HCEC 1CT (cell line): ENCODE measurements around the gene AADACL3.

Source experiments
- DNase-seq: peaks from one replicate; pipeline ENCODE4 v3.0.0-alpha.2; 2017

Gene AADACL3

DNA sequence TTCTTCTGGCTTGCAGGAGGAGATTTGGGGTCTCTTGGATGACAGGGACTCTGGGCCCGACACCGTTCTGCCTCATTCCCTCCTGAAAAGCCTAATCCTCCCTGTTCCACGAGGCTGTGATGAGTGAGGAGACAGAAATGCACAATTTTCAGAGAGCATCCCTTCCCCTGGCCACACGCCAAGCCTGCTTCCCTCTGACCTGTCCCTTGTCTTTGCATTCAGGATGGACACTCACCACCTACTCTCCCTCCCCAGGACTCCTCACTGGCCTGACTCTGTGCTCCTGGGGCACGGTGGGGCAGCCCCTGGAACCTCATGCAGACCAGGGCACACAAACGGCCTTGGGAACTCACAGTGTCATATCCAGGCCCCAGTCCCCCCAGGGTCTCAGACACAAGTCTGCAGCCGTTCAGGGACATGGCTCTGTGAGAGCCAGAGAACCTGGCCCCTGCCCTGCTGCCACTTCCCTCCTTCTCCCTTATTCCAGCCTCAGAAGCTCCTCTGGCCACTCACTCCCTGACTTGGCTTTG lies 54.1 kb downstream of the AADACL3 start:
- no peak for DNase-seq

DNA sequence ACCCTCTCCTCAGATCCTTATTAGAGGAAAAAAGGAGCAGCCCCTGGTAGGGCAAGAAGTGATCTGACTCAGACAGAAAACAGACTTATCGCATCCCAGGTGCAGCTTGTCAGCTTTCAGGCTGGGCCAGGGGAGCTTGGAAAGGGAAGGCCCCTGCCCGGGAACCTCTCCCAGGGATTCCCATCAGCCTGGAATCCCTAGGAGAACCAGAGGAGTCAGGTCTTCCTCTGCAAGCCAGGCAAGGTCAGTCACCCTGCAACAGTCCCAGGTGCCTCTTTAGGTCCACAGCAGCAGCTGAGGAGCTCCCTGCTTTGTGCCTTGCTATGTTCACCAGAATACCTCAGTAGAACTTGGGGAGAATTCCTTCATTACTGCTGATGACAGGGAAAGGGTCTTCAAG lies 54.7 kb downstream of the AADACL3 start:
- no peak for DNase-seq

DNA sequence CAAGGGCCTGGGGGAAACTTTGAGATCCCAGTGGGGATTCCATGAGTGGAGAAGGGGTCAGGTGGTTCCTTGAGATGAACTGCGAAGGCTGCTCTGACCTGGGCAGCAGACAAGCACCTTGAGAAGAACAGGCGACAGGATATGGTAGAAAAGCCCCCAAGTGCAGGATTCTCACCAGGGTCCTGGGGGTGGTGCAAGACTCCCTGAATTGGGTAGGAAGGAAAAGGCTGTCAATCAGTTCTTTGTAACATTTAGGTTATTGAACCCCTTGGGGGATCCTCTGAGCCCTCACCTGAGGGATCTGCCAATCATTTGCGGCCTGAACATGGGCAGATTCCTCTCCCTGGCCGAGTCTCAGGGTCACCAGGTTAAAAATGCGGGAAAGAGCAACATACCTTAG lies 55.3 kb downstream of the AADACL3 start:
- no peak for DNase-seq

DNA sequence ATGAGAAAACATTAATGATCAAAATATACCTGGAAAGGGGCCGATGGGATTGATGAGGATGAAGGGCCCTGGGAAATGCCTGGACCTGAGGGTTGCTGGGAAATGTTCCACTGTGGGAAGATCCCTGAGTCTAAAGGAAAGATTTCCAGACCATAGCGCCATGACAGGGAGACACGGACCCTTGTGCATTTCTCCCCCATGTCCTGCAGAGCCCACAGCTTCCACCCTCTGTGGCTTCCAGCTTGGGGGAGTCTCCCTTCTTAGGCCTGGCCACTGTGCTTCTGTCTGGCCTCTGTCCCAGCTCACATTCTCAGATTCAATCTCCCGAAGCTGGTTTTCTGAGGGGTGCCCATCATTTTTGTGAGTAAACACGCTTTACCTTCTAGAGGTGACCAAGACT lies 56.6 kb downstream of the AADACL3 start:
- no peak for DNase-seq

DNA sequence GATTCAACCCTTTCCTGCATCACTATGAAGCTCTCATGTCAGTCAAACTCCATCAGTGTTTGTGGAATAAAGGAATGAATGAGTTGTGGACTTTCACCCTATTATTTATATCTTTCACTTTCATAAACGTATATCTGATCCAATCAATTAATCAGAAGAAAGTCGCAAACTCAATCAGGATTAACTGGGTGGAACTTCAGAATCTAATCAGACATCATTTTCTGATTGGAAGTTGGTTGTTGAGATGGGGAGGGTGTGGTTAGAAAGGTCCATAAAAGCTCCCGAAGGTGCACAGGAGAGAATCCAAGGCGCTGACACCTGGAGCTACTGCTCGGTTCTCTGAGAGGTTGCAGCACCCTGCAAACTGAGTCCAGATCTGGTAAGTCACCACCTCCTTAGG lies 57.5 kb downstream of the AADACL3 start, which contains the start of gene PRAMEF12:
Gene PRAMEF12 (plus strand): TSS at position 301 of the 400 bp plus-strand sequence. CDS start 1,130 bp downstream, outside the sequence.
- DNase-seq: no peak

DNA sequence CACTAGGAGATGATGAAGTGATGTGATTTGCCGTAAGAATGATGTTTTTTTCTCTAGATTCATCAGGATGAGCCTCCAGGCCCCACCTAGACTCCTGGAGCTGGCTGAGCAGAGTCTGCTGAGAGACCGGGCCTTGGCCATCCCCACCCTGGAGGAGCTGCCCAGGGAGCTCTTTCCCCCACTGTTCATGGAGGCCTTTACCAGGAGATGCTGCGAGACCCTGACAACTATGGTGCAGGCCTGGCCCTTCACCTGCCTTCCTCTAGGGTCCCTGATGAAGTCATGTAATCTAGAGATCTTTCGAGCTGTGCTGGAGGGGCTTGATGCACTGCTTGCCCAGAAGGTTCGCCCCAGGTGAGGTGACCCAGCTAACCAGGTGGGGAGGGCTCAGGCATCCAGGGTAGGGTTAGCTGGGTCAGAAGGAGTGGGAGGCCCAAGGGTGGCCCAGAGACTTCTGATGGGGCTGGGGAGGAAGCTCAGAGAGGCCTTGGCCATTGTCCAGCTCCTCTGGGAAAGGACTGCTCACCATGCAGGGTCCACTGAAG lies 59.0 kb downstream of the AADACL3 start:
- no peak for DNase-seq

DNA sequence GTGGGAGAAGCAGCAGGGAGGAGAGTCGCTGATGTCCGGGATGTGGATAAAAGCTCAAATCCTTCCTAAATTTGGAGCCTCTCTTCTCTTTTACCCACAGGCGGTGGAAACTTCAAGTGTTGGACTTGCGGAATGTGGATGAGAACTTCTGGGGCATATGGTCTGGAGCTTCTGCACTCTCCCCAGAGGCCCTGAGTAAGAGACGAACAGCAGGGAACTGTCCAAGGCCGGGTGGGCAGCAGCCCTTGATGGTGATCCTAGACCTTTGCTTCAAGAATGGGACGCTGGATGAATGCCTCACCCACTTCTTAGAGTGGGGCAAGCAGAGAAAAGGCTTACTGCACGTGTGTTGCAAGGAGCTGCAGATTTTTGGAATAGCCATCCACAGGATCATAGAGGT lies 59.5 kb downstream of the AADACL3 start:
- no peak for DNase-seq

DNA sequence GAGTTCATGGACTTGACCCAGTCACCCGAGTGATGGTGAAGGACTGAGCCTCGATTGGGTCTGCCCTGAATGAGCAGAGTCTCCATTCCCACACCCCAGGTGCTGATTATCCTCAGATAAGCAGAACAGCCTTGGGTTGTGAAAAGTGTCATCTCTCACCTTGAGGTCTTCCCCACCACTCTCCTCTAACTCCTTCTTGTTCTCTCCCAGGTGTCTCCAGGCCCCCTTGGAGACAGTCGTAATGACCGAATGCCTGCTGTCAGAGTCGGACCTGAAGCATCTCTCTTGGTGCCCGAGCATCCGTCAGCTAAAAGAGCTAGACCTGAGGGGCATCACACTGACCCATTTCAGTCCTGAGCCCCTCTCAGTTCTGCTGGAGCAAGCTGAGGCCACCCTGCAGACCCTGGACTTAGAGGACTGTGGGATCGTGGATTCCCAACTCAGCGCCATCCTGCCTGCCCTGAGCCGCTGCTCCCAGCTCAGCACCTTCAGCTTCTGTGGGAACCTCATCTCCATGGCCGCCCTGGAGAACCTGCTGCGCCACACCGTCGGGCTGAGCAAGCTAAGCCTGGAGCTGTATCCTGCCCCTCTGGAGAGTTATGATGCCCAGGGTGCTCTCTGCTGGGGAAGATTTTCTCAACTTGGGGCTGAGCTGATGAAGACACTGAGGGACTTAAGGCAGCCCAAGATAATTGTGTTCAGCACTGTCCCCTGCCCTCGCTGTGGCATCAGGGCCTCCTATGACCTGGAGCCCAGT lies 61.1 kb downstream of the AADACL3 start:
- no peak for DNase-seq
